ENCODE results near the gene LSM14B.
"Not testable (repeated sequence)": the region's sequence is repeated elsewhere in the genome, so short reads cannot be mapped to it uniquely, and the experiment has no call there.

Gene LSM14B

GRCh38 chr20:62121776-62122653, at the start of gene LSM14B:
TSS of gene LSM14B (plus strand) at chr20:62122475. CDS start at chr20:62122667, 192 bp downstream.
- peak; percentile 90 for DNase-seq (ENCODE audit: low read depth)

- DNase-seq (ENCODE audit: low read depth): no peak
Measured at GRCh38 chr20:62073323-62073722, 49.0 kb upstream of the LSM14B start.

GRCh38 chr20:62079166-62079565, 43.1 kb upstream of the LSM14B start:
- DNase-seq (ENCODE audit: low read depth): no peak

- no peak for DNase-seq (ENCODE audit: low read depth)
Measured at GRCh38 chr20:62080249-62080990, 41.9 kb upstream of the LSM14B start.

- no peak for DNase-seq (ENCODE audit: low read depth)
Measured at GRCh38 chr20:62083312-62083711, 39.0 kb upstream of the LSM14B start.

GRCh38 chr20:62084224-62084623, 38.1 kb upstream of the LSM14B start:
- DNase-seq (ENCODE audit: low read depth): not testable (repeated sequence)

- no peak for DNase-seq (ENCODE audit: low read depth)
Measured at GRCh38 chr20:62085206-62085605, 37.1 kb upstream of the LSM14B start.

GRCh38 chr20:62087227-62087626, 35.0 kb upstream of the LSM14B start:
- no peak for DNase-seq (ENCODE audit: low read depth)

- DNase-seq (ENCODE audit: low read depth): no peak
Measured at GRCh38 chr20:62087632-62088031, 34.6 kb upstream of the LSM14B start.

GRCh38 chr20:62088258-62089127, 33.8 kb upstream of the LSM14B start:
- no peak for DNase-seq (ENCODE audit: low read depth)

GRCh38 chr20:62089393-62089792, 32.9 kb upstream of the LSM14B start:
- DNase-seq (ENCODE audit: low read depth): no peak

- no peak for DNase-seq (ENCODE audit: low read depth)
Measured at GRCh38 chr20:62096421-62097380, 25.6 kb upstream of the LSM14B start.

- DNase-seq (ENCODE audit: low read depth): no peak
Measured at GRCh38 chr20:62097881-62098407, 24.3 kb upstream of the LSM14B start.

GRCh38 chr20:62101078-62101477, 21.2 kb upstream of the LSM14B start:
- DNase-seq (ENCODE audit: low read depth): no peak

- no peak for DNase-seq (ENCODE audit: low read depth)
Measured at GRCh38 chr20:62103508-62104233, 18.6 kb upstream of the LSM14B start.

GRCh38 chr20:62104234-62104789, 18.0 kb upstream of the LSM14B start:
- no peak for DNase-seq (ENCODE audit: low read depth)

GRCh38 chr20:62104791-62105345, 17.4 kb upstream of the LSM14B start:
- DNase-seq (ENCODE audit: low read depth): no peak

GRCh38 chr20:62105592-62105991, 16.7 kb upstream of the LSM14B start:
- DNase-seq (ENCODE audit: low read depth): no peak

- no peak for DNase-seq (ENCODE audit: low read depth)
Measured at GRCh38 chr20:62111148-62111547, 11.1 kb upstream of the LSM14B start.

Data from CMK (cell line).